ENCODE data around the gene ATP9B. TPM values are rescaled to one million over a fixed set of nuclear protein-coding genes. Genes with fewer than 3 reads are reported as not detected.

ATP9B gene
- total RNA-seq, 2 experiments from 2014 or later, result 61.9 to 63.5 TPM

DNA sequence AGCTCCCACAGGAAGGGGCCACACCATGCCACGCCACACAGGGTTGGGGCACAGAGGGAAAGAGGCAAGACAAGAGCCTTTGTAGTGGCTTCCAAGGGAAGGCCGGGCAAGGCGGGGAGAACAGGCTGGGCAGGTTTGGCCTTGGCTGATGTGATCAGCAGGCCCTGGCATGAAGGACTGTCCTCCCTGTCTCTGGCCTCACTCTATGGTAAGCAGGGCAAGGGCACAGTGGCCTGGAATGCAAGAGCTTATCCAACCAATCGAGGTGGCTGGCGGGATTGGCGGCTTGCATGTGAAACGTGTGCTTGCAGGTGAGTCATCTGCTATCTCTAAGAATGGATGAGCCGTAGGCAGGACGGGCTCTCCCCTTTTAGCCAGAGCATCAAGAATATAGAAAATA, 6.4 kb upstream of the ATP9B start:
- H3K27ac ChIP-seq (ENCODE audit: low read depth in 1 of 2, low read length in 2 of 2), result no peak overlapping the region
- no peak overlapping the region for H3K27ac Mint-ChIP-seq
- TF ChIP-seq, protein P1, sequence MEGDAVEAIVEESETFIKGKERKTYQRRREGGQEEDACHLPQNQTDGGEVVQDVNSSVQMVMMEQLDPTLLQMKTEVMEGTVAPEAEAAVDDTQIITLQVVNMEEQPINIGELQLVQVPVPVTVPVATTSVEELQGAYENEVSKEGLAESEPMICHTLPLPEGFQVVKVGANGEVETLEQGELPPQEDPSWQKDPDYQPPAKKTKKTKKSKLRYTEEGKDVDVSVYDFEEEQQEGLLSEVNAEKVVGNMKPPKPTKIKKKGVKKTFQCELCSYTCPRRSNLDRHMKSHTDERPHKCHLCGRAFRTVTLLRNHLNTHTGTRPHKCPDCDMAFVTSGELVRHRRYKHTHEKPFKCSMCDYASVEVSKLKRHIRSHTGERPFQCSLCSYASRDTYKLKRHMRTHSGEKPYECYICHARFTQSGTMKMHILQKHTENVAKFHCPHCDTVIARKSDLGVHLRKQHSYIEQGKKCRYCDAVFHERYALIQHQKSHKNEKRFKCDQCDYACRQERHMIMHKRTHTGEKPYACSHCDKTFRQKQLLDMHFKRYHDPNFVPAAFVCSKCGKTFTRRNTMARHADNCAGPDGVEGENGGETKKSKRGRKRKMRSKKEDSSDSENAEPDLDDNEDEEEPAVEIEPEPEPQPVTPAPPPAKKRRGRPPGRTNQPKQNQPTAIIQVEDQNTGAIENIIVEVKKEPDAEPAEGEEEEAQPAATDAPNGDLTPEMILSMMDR (IDR thresholded peaks at IDR 0.05), result no peak
- no peaks in the 10 kb centered on the region for H3K36me3 Mint-ChIP-seq (ENCODE audit: low read depth)
- peaks cover 12% of the 10 kb centered on the region for H3K27me3 Mint-ChIP-seq
- no peaks in the 10 kb centered on the region for H3K9me3 Mint-ChIP-seq
- DNase-seq (no peak), ATAC-seq (ENCODE audit: poor library complexity) (no peak)
- H3K4me3 ChIP-seq (ENCODE audit: low read length), result no peak overlapping the region
- H3K36me3 ChIP-seq (ENCODE audit: insufficient read depth, low read length), result no peaks in the 10 kb centered on the region
- ChIA-PET CTCF (no interaction called here), POLR2A (no interaction called here)
- no peak overlapping the region for H3K4me3 Mint-ChIP-seq
- intact Hi-C loops (cut with DNase I, micrococcal nuclease), result loop anchor here in 1 of 2 experiments (10.0 kb wide), 1 partner anchor 892 kb away; the partner anchor contains the start of gene SLC66A2
- peaks cover 0 to 7% of the 10 kb centered on the region in 2 experiments for H3K9me3 ChIP-seq (ENCODE audit: control insufficient read depth in 1 of 2, insufficient read depth in 1 of 2, low read length in 2 of 2)
- H3K4me1 Mint-ChIP-seq (ENCODE audit: low read depth), result peaks cover 22% of the 10 kb centered on the region
- H3K27me3 ChIP-seq (ENCODE audit: control insufficient read depth in 1 of 2, insufficient read depth in 2 of 2, low read length in 2 of 2), result peaks cover 0 to 4% of the 10 kb centered on the region in 2 experiments
- peaks cover 3% of the 10 kb centered on the region for H3K4me1 ChIP-seq (ENCODE audit: insufficient read depth, low read length)

DNA sequence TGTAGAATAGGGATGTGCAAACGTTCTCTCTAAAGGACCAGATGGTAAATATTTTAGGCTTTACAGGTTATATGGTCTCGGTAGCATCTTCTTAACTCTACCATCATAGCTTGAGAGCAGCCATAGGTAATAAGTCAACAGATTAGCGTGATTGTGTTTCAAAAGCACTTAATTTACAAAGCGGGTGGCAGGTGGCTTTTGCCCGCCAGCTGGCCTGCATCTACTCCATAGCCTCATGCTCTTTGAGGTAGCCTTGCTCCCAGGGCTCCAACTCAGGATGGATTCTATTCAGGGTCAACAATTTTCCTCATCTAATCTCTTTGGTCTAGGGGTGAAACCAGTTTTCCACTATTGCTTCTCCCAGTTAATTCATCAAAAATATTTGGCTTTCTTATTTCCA, 5.0 kb upstream of the ATP9B start:
- TF ChIP-seq, protein P1 (IDR thresholded peaks at IDR 0.05), result no peak
- DNase-seq (no peak), ATAC-seq (ENCODE audit: poor library complexity) (no peak)
- H3K27ac Mint-ChIP-seq, result no peak overlapping the region
- peaks cover 5% of the 10 kb centered on the region for H3K36me3 Mint-ChIP-seq (ENCODE audit: low read depth)
- Histone ChIP-seq H3K4me1 (ENCODE audit: insufficient read depth, low read length) (peaks cover 13% of the 10 kb centered on the region), H3K36me3 (ENCODE audit: insufficient read depth, low read length) (no peaks in the 10 kb centered on the region), H3K4me3 (ENCODE audit: low read length) (no peak overlapping the region), H3K27me3 (ENCODE audit: control insufficient read depth in 1 of 2, insufficient read depth in 2 of 2, low read length in 2 of 2) (peaks cover 0 to 4% of the 10 kb centered on the region in 2 experiments), H3K9me3 (ENCODE audit: control insufficient read depth in 1 of 2, insufficient read depth in 1 of 2, low read length in 2 of 2) (peaks cover 0 to 4% of the 10 kb centered on the region in 2 experiments), H3K27ac (ENCODE audit: low read depth in 1 of 2, low read length in 2 of 2) (no peak overlapping the region)
- no peaks in the 10 kb centered on the region for H3K9me3 Mint-ChIP-seq
- ChIA-PET CTCF (no interaction called here), POLR2A (no interaction called here)
- H3K27me3 Mint-ChIP-seq, result peaks cover 7% of the 10 kb centered on the region
- intact Hi-C loops (cut with DNase I, micrococcal nuclease), result loop anchor here in 1 of 2 experiments (10.0 kb wide), 1 partner anchor 891 kb away; the partner anchor contains the start of gene SLC66A2
- peaks cover 28% of the 10 kb centered on the region for H3K4me1 Mint-ChIP-seq (ENCODE audit: low read depth)
- no peak overlapping the region for H3K4me3 Mint-ChIP-seq

DNA sequence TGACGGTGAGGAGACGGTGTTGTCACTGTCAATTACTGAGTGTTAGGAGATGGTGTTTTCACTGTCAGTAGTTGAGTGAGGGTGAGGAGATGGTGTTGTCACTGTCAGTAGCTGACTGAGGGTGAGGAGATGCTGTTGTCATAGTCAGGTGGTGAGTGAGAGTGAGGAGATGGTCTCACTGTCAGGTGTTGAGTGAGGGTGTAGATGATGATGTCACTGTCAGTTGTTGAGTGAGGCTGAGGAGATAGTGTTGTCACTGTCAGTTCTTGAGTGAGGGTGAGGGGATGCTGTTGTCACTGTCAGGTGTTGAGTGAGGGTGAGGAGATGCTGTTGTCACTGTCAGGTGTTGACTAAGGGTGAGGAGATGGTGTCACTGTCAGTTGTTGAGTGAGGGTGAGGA, 3.4 kb upstream of the ATP9B start:
- peaks cover 7% of the 10 kb centered on the region for H3K27me3 Mint-ChIP-seq
- H3K4me1 Mint-ChIP-seq (ENCODE audit: low read depth), result peaks cover 41% of the 10 kb centered on the region
- peak overlapping the region; percentile 100 for H3K27ac Mint-ChIP-seq
- H3K36me3 Mint-ChIP-seq (ENCODE audit: low read depth), result peaks cover 18% of the 10 kb centered on the region
- no peak overlapping the region for H3K27ac ChIP-seq (ENCODE audit: low read depth in 1 of 2, low read length in 2 of 2)
- peak overlapping the region; percentile 91 for H3K4me3 Mint-ChIP-seq
- H3K9me3 Mint-ChIP-seq, result no peaks in the 10 kb centered on the region
- peaks cover 13% of the 10 kb centered on the region for H3K4me1 ChIP-seq (ENCODE audit: insufficient read depth, low read length)
- H3K27me3 ChIP-seq (ENCODE audit: control insufficient read depth in 1 of 2, insufficient read depth in 2 of 2, low read length in 2 of 2), result no peaks in the 10 kb centered on the region
- no peaks in the 10 kb centered on the region for H3K36me3 ChIP-seq (ENCODE audit: insufficient read depth, low read length)
- POLR2A ChIA-PET, result no interaction called here
- DNase-seq (no peak), ATAC-seq (ENCODE audit: poor library complexity) (no peak)
- CTCF ChIA-PET, result no interaction called here
- TF ChIP-seq, protein P1 (IDR thresholded peaks at IDR 0.05), result no peak
- no peak overlapping the region for H3K4me3 ChIP-seq (ENCODE audit: low read length)
- intact Hi-C loops (cut with DNase I, micrococcal nuclease), result loop anchor here (5.0 to 10.0 kb wide), 4 partner anchors 181 to 966 kb away; partner anchors contain the start of genes NFATC1 (in 1 of the 2), RBFA (in 1 of the 2) and SLC66A2 (in 1 of the 2)
- H3K9me3 ChIP-seq (ENCODE audit: control insufficient read depth in 1 of 2, insufficient read depth in 1 of 2, low read length in 2 of 2), result no peaks in the 10 kb centered on the region

Data from CD4-positive, alpha-beta T cell (primary cell).